Measurements from ENCODE around the gene ZNF462.

DNA sequence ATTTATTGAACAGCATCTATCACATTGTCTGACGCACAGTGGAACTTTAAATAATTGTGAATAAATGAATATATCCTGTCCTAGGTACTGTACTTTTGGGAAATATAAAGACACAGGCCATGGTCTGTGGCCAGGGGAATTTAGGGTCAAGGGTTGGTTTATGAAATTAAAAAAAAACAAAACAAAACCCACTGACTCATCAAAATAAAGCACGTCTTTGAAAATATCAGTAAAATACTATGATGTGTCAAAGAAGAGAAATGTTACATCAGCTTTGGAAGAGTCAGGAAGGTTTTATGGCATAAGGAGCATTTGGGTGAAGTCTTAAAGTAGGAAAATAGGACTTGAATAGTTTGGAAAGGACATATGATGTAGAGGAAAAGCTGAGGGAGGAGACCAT lies 70.5 kb downstream of the ZNF462 start:
- TF ChIP-seq TEAD4 (IDR thresholded peaks at IDR 0.05) (no peak), YY1 (IDR thresholded peaks at IDR 0.05; ENCODE audit: low read depth) (no peak), TCF12 (IDR thresholded peaks at IDR 0.05; ENCODE audit: low read depth) (no peak)
- TF ChIP-seq, protein P1, sequence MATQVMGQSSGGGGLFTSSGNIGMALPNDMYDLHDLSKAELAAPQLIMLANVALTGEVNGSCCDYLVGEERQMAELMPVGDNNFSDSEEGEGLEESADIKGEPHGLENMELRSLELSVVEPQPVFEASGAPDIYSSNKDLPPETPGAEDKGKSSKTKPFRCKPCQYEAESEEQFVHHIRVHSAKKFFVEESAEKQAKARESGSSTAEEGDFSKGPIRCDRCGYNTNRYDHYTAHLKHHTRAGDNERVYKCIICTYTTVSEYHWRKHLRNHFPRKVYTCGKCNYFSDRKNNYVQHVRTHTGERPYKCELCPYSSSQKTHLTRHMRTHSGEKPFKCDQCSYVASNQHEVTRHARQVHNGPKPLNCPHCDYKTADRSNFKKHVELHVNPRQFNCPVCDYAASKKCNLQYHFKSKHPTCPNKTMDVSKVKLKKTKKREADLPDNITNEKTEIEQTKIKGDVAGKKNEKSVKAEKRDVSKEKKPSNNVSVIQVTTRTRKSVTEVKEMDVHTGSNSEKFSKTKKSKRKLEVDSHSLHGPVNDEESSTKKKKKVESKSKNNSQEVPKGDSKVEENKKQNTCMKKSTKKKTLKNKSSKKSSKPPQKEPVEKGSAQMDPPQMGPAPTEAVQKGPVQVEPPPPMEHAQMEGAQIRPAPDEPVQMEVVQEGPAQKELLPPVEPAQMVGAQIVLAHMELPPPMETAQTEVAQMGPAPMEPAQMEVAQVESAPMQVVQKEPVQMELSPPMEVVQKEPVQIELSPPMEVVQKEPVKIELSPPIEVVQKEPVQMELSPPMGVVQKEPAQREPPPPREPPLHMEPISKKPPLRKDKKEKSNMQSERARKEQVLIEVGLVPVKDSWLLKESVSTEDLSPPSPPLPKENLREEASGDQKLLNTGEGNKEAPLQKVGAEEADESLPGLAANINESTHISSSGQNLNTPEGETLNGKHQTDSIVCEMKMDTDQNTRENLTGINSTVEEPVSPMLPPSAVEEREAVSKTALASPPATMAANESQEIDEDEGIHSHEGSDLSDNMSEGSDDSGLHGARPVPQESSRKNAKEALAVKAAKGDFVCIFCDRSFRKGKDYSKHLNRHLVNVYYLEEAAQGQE (IDR thresholded peaks at IDR 0.05; ENCODE audit: low read depth): no peak
- TF ChIP-seq, protein P2, sequence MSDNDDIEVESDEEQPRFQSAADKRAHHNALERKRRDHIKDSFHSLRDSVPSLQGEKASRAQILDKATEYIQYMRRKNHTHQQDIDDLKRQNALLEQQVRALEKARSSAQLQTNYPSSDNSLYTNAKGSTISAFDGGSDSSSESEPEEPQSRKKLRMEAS (IDR thresholded peaks at IDR 0.05): no peak
- TF ChIP-seq, protein P3, sequence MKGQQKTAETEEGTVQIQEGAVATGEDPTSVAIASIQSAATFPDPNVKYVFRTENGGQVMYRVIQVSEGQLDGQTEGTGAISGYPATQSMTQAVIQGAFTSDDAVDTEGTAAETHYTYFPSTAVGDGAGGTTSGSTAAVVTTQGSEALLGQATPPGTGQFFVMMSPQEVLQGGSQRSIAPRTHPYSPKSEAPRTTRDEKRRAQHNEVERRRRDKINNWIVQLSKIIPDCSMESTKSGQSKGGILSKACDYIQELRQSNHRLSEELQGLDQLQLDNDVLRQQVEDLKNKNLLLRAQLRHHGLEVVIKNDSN (IDR thresholded peaks at IDR 0.05): no peak

All from Ishikawa (cell line).